Panc1 (cell line): ENCODE measurements around the gene AGBL4. TPM values are rescaled to one million over a fixed set of nuclear protein-coding genes. Genes with fewer than 3 reads are reported as not detected.

Source experiments
- ATAC-seq: fragments of 200-7000 bp; cut with Tn5 transposase; 2 replicates; pipeline ENCODE4 v1.9.1; 2020; ENCODE audit warnings: mild to moderate bottlenecking, moderate library complexity
- BruUV-seq: library from RNA; stranded (reverse); fragments of 400-500 nt; replicated peaks from 2 replicates; lab custom pipeline; 2021; lab: Mats Ljungman, UMichigan
- CTCF ChIA-PET: fragments of 300-600 bp; sonication (Branson Sonifier 250); formaldehyde crosslinking; loops from one replicate; lab custom pipeline; 2022; ENCODE audit warnings: antibody characterized with exemption; lab: Charles Lee
- POLR2A ChIA-PET: fragments of 300-600 bp; sonication (Branson Sonifier 250); formaldehyde crosslinking; loops from one replicate; lab custom pipeline; 2022; ENCODE audit warnings: antibody characterized with exemption; lab: Charles Lee
- DNase-seq: peaks from one replicate; pipeline ENCODE4 v3.0.0-alpha.2; 2010; ENCODE audit warnings: low read depth, low spot score
- H3K27ac ChIP-seq: 2 replicates; pipeline ENCODE4 v1.5.1; 2011; ENCODE audit warnings: mild to moderate bottlenecking, low read length, inconsistent platforms
- H3K27me3 ChIP-seq: fragments of 200-500 bp; sonication (Bioruptor generic); 2 replicates; pipeline ENCODE4 v1.6.0; 2014; ENCODE audit warnings: low read length, inconsistent platforms; ENCODE audit not compliant: control insufficient read depth, insufficient read depth
- H3K36me3 ChIP-seq: fragments of 200-500 bp; sonication (Bioruptor generic); 2 replicates; pipeline ENCODE4 v1.5.1; 2014; ENCODE audit warnings: inconsistent platforms, mild to moderate bottlenecking, low read length, moderate library complexity; ENCODE audit not compliant: control insufficient read depth, insufficient read depth
- H3K4me1 ChIP-seq: 2 replicates; pipeline ENCODE4 v1.5.1; 2011; ENCODE audit warnings: inconsistent platforms, mild to moderate bottlenecking, low read length, moderate library complexity; ENCODE audit not compliant: control insufficient read depth, insufficient read depth
- H3K4me3 ChIP-seq, 2 experiments: 2 replicates each; pipeline ENCODE4 v1.5.1; 2011 to 2012; ENCODE audit warnings: low read depth in 2 of 2, low read length in 2 of 2, mild to moderate bottlenecking in 2 of 2, inconsistent platforms in 1 of 2, moderate library complexity in 1 of 2
- H3K9me3 ChIP-seq: fragments of 200-500 bp; sonication (Bioruptor generic); 2 replicates; pipeline ENCODE4 v1.5.1; 2014; ENCODE audit warnings: low read depth, mild to moderate bottlenecking, inconsistent platforms, low read length, moderate library complexity; ENCODE audit not compliant: control insufficient read depth, insufficient read depth
- POLR2AphosphoS5 ChIP-seq: IDR thresholded peaks from 2 replicates; pipeline ENCODE4 v1.6.1; 2012; ENCODE audit warnings: mild to moderate bottlenecking, low read depth, low read length, moderate library complexity
- SIN3A ChIP-seq: IDR thresholded peaks from 2 replicates; pipeline ENCODE4 v1.6.1; 2012; ENCODE audit warnings: low read depth, mild to moderate bottlenecking, low read length, moderate library complexity, borderline replicate concordance; ENCODE audit not compliant: insufficient read depth
- TCF7L2 ChIP-seq: IDR thresholded peaks from 2 replicates; pipeline ENCODE4 v1.6.1; 2011; ENCODE audit warnings: mild to moderate bottlenecking, low read depth, low read length, inconsistent platforms
- in situ Hi-C: cut with HindIII; loops from 2 replicates; pipeline ENCODE4 v1.10.0; 2016; ENCODE audit warnings: low sequenced_read_pairs, low pct_unique_long_range_greater_than_20kb
- intact Hi-C: fragments of 100-400 bp; cut with micrococcal nuclease; formaldehyde crosslinking; loops from one replicate; pipeline ENCODE4 v1.10.0; 2022; ENCODE audit not compliant: unreplicated experiment
- total RNA-seq: library from RNA; stranded (reverse); gene quantifications from one replicate; pipeline ENCODE4 v1.2.1, GENCODE V29; 2021; ENCODE audit not compliant: unreplicated experiment
- TF ChIP-seq, protein P1 (sequence below): fragments of 450-650 bp; IDR thresholded peaks from 2 replicates; pipeline ENCODE4 v1.5.1; 2017; ENCODE audit warnings: mild to moderate bottlenecking
- TF ChIP-seq, protein P2 (sequence below), 2 experiments: IDR thresholded peaks; 2 replicates each; pipeline ENCODE4 v1.6.1; 2011 to 2012; ENCODE audit warnings: low read depth in 2 of 2, control low read depth in 1 of 2, low read length in 1 of 2, mild to moderate bottlenecking in 1 of 2, moderate library complexity in 1 of 2; ENCODE audit not compliant: insufficient read depth in 1 of 2

AGBL4 gene
- total RNA-seq, 1 experiment from 2014 or later = not detected

DNA sequence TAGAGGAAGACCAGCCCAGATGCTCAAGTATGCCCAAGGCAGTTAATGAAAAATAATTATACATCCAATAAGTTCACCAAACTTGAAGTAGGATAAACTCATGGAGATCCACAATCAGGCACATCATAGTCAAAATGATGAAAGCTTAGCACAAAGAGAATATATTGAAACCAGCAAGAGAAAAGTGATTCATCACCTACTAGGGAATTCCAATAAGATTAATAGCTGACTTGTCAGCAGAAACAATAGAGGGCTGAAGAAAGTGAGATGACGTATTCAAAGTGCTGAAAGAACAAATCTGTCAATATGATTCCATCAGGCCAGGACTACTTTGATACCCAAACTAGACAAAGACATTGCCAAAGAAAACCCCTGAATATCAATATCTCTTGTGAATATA lies 995.4 kb downstream of the AGBL4 start:
- Histone ChIP-seq H3K4me3 (no peak overlapping the region), H3K27me3 (no peaks in the 10 kb centered on the region), H3K9me3 (no peaks in the 10 kb centered on the region), H3K27ac (no peak overlapping the region), H3K36me3 (no peaks in the 10 kb centered on the region), H3K4me1 (no peaks in the 10 kb centered on the region)
- intact Hi-C loops = no loop called here
- no TSS peak for BruUV-seq
- DNase-seq (no peak), ATAC-seq (no peak)
- ChIA-PET CTCF (no interaction called here), POLR2A (no interaction called here)
- in situ Hi-C loops = no loop called here
- TF ChIP-seq TCF7L2 = no peak
- TF ChIP-seq SIN3A = no peak
- TF ChIP-seq, protein P1, sequence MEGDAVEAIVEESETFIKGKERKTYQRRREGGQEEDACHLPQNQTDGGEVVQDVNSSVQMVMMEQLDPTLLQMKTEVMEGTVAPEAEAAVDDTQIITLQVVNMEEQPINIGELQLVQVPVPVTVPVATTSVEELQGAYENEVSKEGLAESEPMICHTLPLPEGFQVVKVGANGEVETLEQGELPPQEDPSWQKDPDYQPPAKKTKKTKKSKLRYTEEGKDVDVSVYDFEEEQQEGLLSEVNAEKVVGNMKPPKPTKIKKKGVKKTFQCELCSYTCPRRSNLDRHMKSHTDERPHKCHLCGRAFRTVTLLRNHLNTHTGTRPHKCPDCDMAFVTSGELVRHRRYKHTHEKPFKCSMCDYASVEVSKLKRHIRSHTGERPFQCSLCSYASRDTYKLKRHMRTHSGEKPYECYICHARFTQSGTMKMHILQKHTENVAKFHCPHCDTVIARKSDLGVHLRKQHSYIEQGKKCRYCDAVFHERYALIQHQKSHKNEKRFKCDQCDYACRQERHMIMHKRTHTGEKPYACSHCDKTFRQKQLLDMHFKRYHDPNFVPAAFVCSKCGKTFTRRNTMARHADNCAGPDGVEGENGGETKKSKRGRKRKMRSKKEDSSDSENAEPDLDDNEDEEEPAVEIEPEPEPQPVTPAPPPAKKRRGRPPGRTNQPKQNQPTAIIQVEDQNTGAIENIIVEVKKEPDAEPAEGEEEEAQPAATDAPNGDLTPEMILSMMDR = no peak
- TF ChIP-seq POLR2AphosphoS5 = no peak
- TF ChIP-seq, protein P2, sequence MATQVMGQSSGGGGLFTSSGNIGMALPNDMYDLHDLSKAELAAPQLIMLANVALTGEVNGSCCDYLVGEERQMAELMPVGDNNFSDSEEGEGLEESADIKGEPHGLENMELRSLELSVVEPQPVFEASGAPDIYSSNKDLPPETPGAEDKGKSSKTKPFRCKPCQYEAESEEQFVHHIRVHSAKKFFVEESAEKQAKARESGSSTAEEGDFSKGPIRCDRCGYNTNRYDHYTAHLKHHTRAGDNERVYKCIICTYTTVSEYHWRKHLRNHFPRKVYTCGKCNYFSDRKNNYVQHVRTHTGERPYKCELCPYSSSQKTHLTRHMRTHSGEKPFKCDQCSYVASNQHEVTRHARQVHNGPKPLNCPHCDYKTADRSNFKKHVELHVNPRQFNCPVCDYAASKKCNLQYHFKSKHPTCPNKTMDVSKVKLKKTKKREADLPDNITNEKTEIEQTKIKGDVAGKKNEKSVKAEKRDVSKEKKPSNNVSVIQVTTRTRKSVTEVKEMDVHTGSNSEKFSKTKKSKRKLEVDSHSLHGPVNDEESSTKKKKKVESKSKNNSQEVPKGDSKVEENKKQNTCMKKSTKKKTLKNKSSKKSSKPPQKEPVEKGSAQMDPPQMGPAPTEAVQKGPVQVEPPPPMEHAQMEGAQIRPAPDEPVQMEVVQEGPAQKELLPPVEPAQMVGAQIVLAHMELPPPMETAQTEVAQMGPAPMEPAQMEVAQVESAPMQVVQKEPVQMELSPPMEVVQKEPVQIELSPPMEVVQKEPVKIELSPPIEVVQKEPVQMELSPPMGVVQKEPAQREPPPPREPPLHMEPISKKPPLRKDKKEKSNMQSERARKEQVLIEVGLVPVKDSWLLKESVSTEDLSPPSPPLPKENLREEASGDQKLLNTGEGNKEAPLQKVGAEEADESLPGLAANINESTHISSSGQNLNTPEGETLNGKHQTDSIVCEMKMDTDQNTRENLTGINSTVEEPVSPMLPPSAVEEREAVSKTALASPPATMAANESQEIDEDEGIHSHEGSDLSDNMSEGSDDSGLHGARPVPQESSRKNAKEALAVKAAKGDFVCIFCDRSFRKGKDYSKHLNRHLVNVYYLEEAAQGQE (IDR thresholded peaks at IDR 0.05; ENCODE audit: insufficient read depth in 1 of 2, low read depth in 2 of 2, low read length in 1 of 2) = no peak

DNA sequence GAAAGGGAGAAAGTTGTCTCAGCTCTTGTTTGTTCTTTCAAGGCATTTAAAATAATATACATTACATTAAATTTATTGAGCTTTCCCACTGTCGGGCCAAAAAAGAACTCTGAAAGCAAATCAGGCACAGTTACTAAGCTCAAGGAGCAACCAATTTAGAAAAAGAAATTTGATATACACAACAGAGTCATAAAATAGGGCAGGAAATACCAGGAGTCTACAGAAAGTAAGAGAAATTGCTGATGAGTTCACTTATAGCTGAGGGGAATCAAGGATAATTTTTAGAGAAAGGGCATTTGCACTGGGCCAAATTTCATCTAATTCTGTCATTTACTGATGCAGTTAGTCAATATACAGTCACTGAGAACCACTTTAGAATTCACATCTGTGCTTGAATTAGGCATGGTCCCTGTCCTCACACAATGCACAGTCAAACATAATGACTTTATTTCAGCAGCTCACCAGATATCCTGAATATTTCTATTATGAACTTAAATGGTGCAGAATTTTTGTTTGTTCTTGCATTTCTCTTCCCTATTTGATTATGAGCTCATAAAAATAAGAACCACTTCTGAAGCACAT lies 997.4 kb downstream of the AGBL4 start:
- H3K36me3 ChIP-seq = no peaks in the 10 kb centered on the region
- no peak for ATAC-seq
- H3K4me1 ChIP-seq = no peaks in the 10 kb centered on the region
- TF ChIP-seq POLR2AphosphoS5 (no peak), SIN3A (no peak), TCF7L2 (no peak)
- TF ChIP-seq, protein P1 = no peak
- TF ChIP-seq, protein P2 (IDR thresholded peaks at IDR 0.05; ENCODE audit: insufficient read depth in 1 of 2, low read depth in 2 of 2, low read length in 1 of 2) = no peak
- H3K4me3 ChIP-seq = no peak overlapping the region
- BruUV-seq = no TSS peak
- intact Hi-C loops (no loop called here), in situ Hi-C loops (no loop called here)
- ChIA-PET POLR2A (no interaction called here), CTCF (no interaction called here)
- H3K27me3 ChIP-seq = no peaks in the 10 kb centered on the region
- no peak for DNase-seq
- H3K9me3 ChIP-seq = no peaks in the 10 kb centered on the region
- no peak overlapping the region for H3K27ac ChIP-seq
